Calu3 (cell line): Measurements from ENCODE around the gene ATOX1. TPM values are rescaled to one million over a fixed set of nuclear protein-coding genes. Genes with fewer than 3 reads are reported as not detected.
A peak's percentile ranks its signal among the peaks of the same experiment; 100 is the strongest.

Source experiments
- BruUV-seq: library from RNA; stranded (reverse); fragments of 400-500 nt; replicated peaks from 2 replicates; lab custom pipeline; 2021; lab: Mats Ljungman, UMichigan
- CTCF ChIA-PET: fragments of 300-600 bp; sonication (Branson Sonifier 250); formaldehyde crosslinking; loops from one replicate; lab custom pipeline; 2022; ENCODE audit warnings: antibody characterized with exemption; lab: Charles Lee
- DNase-seq: peaks from one replicate; pipeline ENCODE4 v3.0.0; 2022
- H3K27ac Mint-ChIP-seq: one replicate; pipeline ENCODE4 v1.8.0; 2022; ENCODE audit warnings: mixed read lengths; ENCODE audit not compliant: unreplicated experiment
- H3K27me3 Mint-ChIP-seq: one replicate; pipeline ENCODE4 v1.8.0; 2022; ENCODE audit warnings: mixed read lengths; ENCODE audit not compliant: unreplicated experiment
- H3K36me3 Mint-ChIP-seq: one replicate; pipeline ENCODE4 v1.8.0; 2022; ENCODE audit warnings: mild to moderate bottlenecking, moderate library complexity, mixed read lengths; ENCODE audit not compliant: insufficient read depth, unreplicated experiment
- H3K4me1 Mint-ChIP-seq: one replicate; pipeline ENCODE4 v1.8.0; 2022; ENCODE audit warnings: mild to moderate bottlenecking, low read depth, mixed read lengths; ENCODE audit not compliant: unreplicated experiment
- H3K4me3 Mint-ChIP-seq: one replicate; pipeline ENCODE4 v1.8.0; 2022; ENCODE audit warnings: mild to moderate bottlenecking, low read depth, moderate library complexity, mixed read lengths; ENCODE audit not compliant: unreplicated experiment
- H3K9me3 Mint-ChIP-seq: one replicate; pipeline ENCODE4 v1.8.0; 2022; ENCODE audit warnings: low read depth, mixed read lengths; ENCODE audit not compliant: unreplicated experiment
- CTCF ChIP-seq: fragments of 200-600 bp; IDR thresholded peaks from one replicate; pipeline ENCODE4 v1.8.0; 2022; ENCODE audit warnings: antibody characterized with exemption; ENCODE audit not compliant: unreplicated experiment
- intact Hi-C: fragments of 100-400 bp; cut with micrococcal nuclease; formaldehyde crosslinking; loops from one replicate; pipeline ENCODE4 v1.10.0; 2022; ENCODE audit not compliant: unreplicated experiment
- total RNA-seq: library from RNA; stranded (reverse); gene quantifications from 2 replicates; pipeline ENCODE4 v1.2.3, GENCODE V29; 2022

Gene ATOX1
- total RNA-seq, 1 experiment from 2014 or later = 239 TPM

GRCh38 chr5:151766975-151767374 is 8.5 kb upstream of the ATOX1 start:
- Mint-ChIP-seq H3K9me3 (no peaks in the 10 kb centered on the region), H3K27ac (no peak overlapping the region), H3K36me3 (peaks cover 4% of the 10 kb centered on the region), H3K27me3 (no peaks in the 10 kb centered on the region), H3K4me3 (no peak overlapping the region), H3K4me1 (no peaks in the 10 kb centered on the region)
- no peak for TF ChIP-seq CTCF
- CTCF ChIA-PET = no interaction called here
- intact Hi-C loops = no loop called here
- no TSS peak for BruUV-seq
- DNase-seq = no peak

- intact Hi-C loops = no loop called here
- BruUV-seq = no TSS peak
- no peaks in the 10 kb centered on the region for H3K4me1 Mint-ChIP-seq
- no peak for DNase-seq
- no peak overlapping the region for H3K27ac Mint-ChIP-seq
- TF ChIP-seq CTCF = no peak
- CTCF ChIA-PET = no interaction called here
- no peaks in the 10 kb centered on the region for H3K9me3 Mint-ChIP-seq
- H3K36me3 Mint-ChIP-seq = peaks cover 4% of the 10 kb centered on the region
- no peak overlapping the region for H3K4me3 Mint-ChIP-seq
- no peaks in the 10 kb centered on the region for H3K27me3 Mint-ChIP-seq
These were observed 6.4 kb upstream of the ATOX1 start for GRCh38 chr5:151764801-151765200.

DNA sequence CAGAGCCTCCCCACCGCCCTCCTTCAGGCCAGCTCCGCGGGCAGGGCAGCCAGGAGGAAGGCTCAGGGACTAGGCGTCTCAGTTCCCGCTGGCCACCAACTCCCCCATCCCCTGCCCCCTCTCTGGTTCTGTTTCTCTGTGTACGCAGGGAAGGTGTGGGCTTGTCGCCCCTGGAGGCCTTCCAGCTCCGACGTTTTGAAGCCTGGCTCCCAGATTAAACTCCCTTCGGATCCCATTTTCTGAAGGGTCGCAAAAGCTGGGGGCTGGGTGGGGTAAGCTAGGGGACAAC is 346 bp downstream of the ATOX1 start:
- no peak for TF ChIP-seq CTCF
- H3K4me3 Mint-ChIP-seq = peak overlapping the region; percentile 89
- H3K27ac Mint-ChIP-seq = peak overlapping the region; percentile 74
- no peaks in the 10 kb centered on the region for H3K9me3 Mint-ChIP-seq
- no peak for DNase-seq
- BruUV-seq = TSS peak; percentile 75
- CTCF ChIA-PET = interaction anchor here (0.6 to 1.2 kb wide), 4 partner anchors 8 to 1469 kb away, joined by 3 read pairs; no protein-coding TSS in a partner anchor
- no peaks in the 10 kb centered on the region for H3K27me3 Mint-ChIP-seq
- intact Hi-C loops = no loop called here
- H3K36me3 Mint-ChIP-seq = peaks cover 50% of the 10 kb centered on the region
- peaks cover 40% of the 10 kb centered on the region for H3K4me1 Mint-ChIP-seq

GRCh38 chr5:151757233-151758140 is 944 bp downstream of the ATOX1 start:
- TF ChIP-seq CTCF = no peak
- CTCF ChIA-PET = interaction anchor here (0.7 to 1.2 kb wide), 4 partner anchors 11 to 16 kb away, joined by 3 to 4 read pairs (median 3); no protein-coding TSS in a partner anchor
- H3K27me3 Mint-ChIP-seq = no peaks in the 10 kb centered on the region
- no peaks in the 10 kb centered on the region for H3K9me3 Mint-ChIP-seq
- H3K27ac Mint-ChIP-seq = peak overlapping the region; percentile 74
- no TSS peak for BruUV-seq
- peak; percentile 33 for DNase-seq
- peak overlapping the region; percentile 89 for H3K4me3 Mint-ChIP-seq
- H3K36me3 Mint-ChIP-seq = peaks cover 55% of the 10 kb centered on the region
- peaks cover 45% of the 10 kb centered on the region for H3K4me1 Mint-ChIP-seq
- intact Hi-C loops = no loop called here
